GM12872 (cell line): ENCODE data around the gene CDKN2C.

Experiments
- TF ChIP-seq, protein P1 (sequence below): IDR thresholded peaks from 3 replicates; pipeline ENCODE4 v1.5.1; 2011; ENCODE audit warnings: low read depth, mild to moderate bottlenecking, low read length, moderate library complexity; ENCODE audit not compliant: insufficient read depth

Gene CDKN2C

DNA sequence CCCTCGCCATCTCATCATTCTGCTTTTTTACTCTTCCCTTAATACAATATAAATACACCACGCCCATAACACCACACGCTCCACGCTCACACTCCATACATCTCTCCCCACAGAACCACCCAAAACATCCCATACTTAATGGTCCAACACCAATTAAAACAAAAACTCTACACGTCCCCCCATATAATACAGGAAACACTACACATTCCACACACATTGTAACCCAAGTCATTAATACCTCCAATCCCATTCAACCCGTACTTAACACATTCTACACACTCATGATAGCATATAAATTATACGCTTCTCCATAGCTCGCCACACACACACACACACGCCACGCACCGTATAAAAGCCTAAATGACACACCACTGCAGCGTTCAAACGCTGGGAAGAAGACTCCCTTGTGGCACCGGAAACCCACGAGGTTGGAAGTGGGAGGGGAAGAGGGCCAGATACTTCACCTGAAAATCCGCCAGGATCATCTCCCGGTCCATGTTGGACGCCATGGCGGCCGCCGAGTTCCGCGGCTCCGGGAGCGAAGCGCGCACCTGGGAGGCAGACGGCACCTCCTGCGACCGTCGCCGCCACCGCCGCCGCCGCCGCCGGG, 10.6 kb upstream of the CDKN2C start:
- TF ChIP-seq, protein P1, sequence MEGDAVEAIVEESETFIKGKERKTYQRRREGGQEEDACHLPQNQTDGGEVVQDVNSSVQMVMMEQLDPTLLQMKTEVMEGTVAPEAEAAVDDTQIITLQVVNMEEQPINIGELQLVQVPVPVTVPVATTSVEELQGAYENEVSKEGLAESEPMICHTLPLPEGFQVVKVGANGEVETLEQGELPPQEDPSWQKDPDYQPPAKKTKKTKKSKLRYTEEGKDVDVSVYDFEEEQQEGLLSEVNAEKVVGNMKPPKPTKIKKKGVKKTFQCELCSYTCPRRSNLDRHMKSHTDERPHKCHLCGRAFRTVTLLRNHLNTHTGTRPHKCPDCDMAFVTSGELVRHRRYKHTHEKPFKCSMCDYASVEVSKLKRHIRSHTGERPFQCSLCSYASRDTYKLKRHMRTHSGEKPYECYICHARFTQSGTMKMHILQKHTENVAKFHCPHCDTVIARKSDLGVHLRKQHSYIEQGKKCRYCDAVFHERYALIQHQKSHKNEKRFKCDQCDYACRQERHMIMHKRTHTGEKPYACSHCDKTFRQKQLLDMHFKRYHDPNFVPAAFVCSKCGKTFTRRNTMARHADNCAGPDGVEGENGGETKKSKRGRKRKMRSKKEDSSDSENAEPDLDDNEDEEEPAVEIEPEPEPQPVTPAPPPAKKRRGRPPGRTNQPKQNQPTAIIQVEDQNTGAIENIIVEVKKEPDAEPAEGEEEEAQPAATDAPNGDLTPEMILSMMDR, result no peak

GRCh38 chr1:50959913-50960844, 9.9 kb upstream of the CDKN2C start, which contains the start of gene FAF1:
FAF1 (minus strand) TSS chr1:50960267; CDS start chr1:50959811, 456 bp downstream.
- TF ChIP-seq, protein P1, result peak; percentile 24; the same call in 1 of the 3 replicates

DNA sequence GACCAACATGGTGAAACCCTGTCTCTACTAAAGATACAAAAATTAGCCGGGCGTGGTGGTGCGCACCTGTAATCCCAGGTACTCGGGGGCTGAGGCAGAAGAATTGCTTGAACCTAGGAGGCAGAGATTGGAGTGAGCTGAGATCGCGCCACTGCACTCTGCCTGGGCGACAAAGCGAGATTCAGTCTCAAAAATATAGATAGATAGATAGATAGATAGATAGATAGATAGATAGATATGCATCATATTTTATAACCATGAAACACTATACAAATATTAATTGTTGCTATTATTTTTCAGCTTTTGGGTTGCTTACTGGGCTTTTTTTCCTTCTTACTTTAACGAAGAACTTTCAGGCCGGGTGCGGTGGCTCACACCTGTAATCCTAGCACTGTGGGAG, 5.2 kb upstream of the CDKN2C start:
- TF ChIP-seq, protein P1, result no peak

- TF ChIP-seq, protein P1, result no peak
Observed at GRCh38 chr1:50966991-50967390, 3.1 kb upstream of the CDKN2C start.

GRCh38 chr1:50967416-50968157, 2.5 kb upstream of the CDKN2C start:
- TF ChIP-seq, protein P1, result no peak; the same call in 2 of the 3 replicates

- TF ChIP-seq, protein P1, result peak; percentile 32; the same call in 1 of the 3 replicates
Observed at GRCh38 chr1:50968158-50968820, 1.8 kb upstream of the CDKN2C start.
